H1 (cell line): Measurements from ENCODE around the gene H2BK1. TPM values are rescaled to one million over a fixed set of nuclear protein-coding genes. Genes with fewer than 3 reads are reported as not detected.

Experiments
- ATF3 ChIP-seq: IDR thresholded peaks from 2 replicates; pipeline ENCODE4 v1.6.1; 2011; ENCODE audit warnings: low read depth, mild to moderate bottlenecking, low read length; ENCODE audit not compliant: insufficient read depth
- CBX5 ChIP-seq: fragments of 300-800, 300-1000 bp; sonication (generic); IDR thresholded peaks from 2 replicates; pipeline ENCODE4 v1.7.1; 2016; ENCODE audit warnings: antibody characterized with exemption, low read length, low read depth
- CHD2 ChIP-seq: IDR thresholded peaks from 2 replicates; pipeline ENCODE4 v1.6.1; 2012; ENCODE audit warnings: low read length, improper control_type of control experiment
- CTBP2 ChIP-seq: IDR thresholded peaks from 2 replicates; pipeline ENCODE4 v1.7.0; 2011; ENCODE audit warnings: borderline replicate concordance, mild to moderate bottlenecking, moderate library complexity, mixed read lengths, low read length; ENCODE audit not compliant: insufficient read depth, insufficient read length
- FOSL1 ChIP-seq: IDR thresholded peaks from 2 replicates; pipeline ENCODE4 v1.6.1; 2011; ENCODE audit warnings: mild to moderate bottlenecking, low read depth, low read length, moderate library complexity; ENCODE audit not compliant: insufficient read depth
- GABPA ChIP-seq: IDR thresholded peaks from 2 replicates; pipeline ENCODE4 v1.6.1; 2011; ENCODE audit warnings: mild to moderate bottlenecking, low read length, moderate library complexity, borderline replicate concordance; ENCODE audit not compliant: insufficient read depth
- HDAC2 ChIP-seq, 2 experiments: fragments of 300-600 bp in 1 of 2; sonication (generic) in 1 of 2; IDR thresholded peaks; 2 replicates each; pipeline ENCODE4 v1.6.1; 2011 to 2012; ENCODE audit warnings: low read depth in 2 of 2, low read length in 2 of 2, mild to moderate bottlenecking in 2 of 2, moderate library complexity in 2 of 2, borderline replicate concordance in 1 of 2, inconsistent platforms in 1 of 2
- KDM1A ChIP-seq: fragments of 200-600, 300-600 bp; sonication (generic); IDR thresholded peaks from 2 replicates; pipeline ENCODE4 v1.7.1; 2016; ENCODE audit warnings: mild to moderate bottlenecking, low read length, borderline replicate concordance
- KDM5A ChIP-seq: fragments of 200-600 bp; IDR thresholded peaks from 2 replicates; pipeline ENCODE4 v1.7.1; 2012; ENCODE audit warnings: mild to moderate bottlenecking, low read length, inconsistent platforms, mixed read lengths
- NANOG ChIP-seq: IDR thresholded peaks from 2 replicates; pipeline ENCODE4 v1.6.1; 2011; ENCODE audit warnings: low read length, low read depth, mild to moderate bottlenecking, inconsistent platforms; ENCODE audit not compliant: insufficient read depth, poor library complexity, severe bottlenecking
- NRF1 ChIP-seq: IDR thresholded peaks from 2 replicates; pipeline ENCODE4 v1.6.1; 2011; ENCODE audit warnings: mild to moderate bottlenecking, low read depth, low read length, improper control_type of control experiment
- RNF2 ChIP-seq: fragments of 200-900, 300-1000 bp; sonication (generic); IDR thresholded peaks from 2 replicates; pipeline ENCODE4 v1.7.1; 2016; ENCODE audit warnings: borderline replicate concordance, low read depth, mild to moderate bottlenecking, antibody characterized with exemption, low read length; ENCODE audit not compliant: poor library complexity, severe bottlenecking; ENCODE audit errors: missing control alignments
- SAP30 ChIP-seq: fragments of 300-600 bp; sonication (generic); IDR thresholded peaks from 2 replicates; pipeline ENCODE4 v1.7.1; 2012; ENCODE audit warnings: low read length, moderate library complexity, mild to moderate bottlenecking, inconsistent platforms; ENCODE audit not compliant: insufficient read depth, insufficient replicate concordance
- TAF1 ChIP-seq: IDR thresholded peaks from 2 replicates; pipeline ENCODE4 v1.6.1; 2011; ENCODE audit warnings: mild to moderate bottlenecking, low read depth, low read length
- TEAD4 ChIP-seq: IDR thresholded peaks from 2 replicates; pipeline ENCODE4 v1.6.1; 2012; ENCODE audit warnings: low read depth, low read length, inconsistent platforms, mixed read lengths
- polyA plus RNA-seq, 7 experiments: library from polyadenylated mRNA; depleted of rRNA in 3 of 7; stranded (reverse) in 5 of 7; unstranded in 2 of 7; fragments of >200 nt in 5 of 7; fragments of 200-250 nt in 2 of 7; gene quantifications; 1 replicate in 5 of 7; 2 replicates in 1 of 7; 4 replicates in 1 of 7; pipeline versions ENCODE4 v1.2.1 to v1.2.3, GENCODE V29; 2011 to 2013; ENCODE audit warnings: missing spikeins in 2 of 7, mixed read lengths in 2 of 7
- total RNA-seq: library from RNA; stranded (reverse); fragmentation: NEBNext Ultra II Directional; extraction: Animal tissue kit (Norgen Biotek cat#: 25700); gene quantifications from 2 replicates; pipeline ENCODE4 v1.2.1, GENCODE V29; 2021

H2BK1 gene
- total and polyA plus RNA-seq, 2 of the 8 experiments (the other 6 are each of a cell fraction or from before 2014, with no cell fraction given): not detected

- TF ChIP-seq ATF3: no peak
- no peak for TF ChIP-seq SAP30
- no peak for TF ChIP-seq KDM1A
- peak; percentile 70 for TF ChIP-seq RNF2
- TF ChIP-seq FOSL1: no peak
- no peak for TF ChIP-seq CBX5
- peak; percentile 26; the same call in 1 of the 2 replicates for TF ChIP-seq NRF1
- TF ChIP-seq KDM5A: no peak
- TF ChIP-seq TAF1: no peak
- TF ChIP-seq CTBP2: no peak
- TF ChIP-seq HDAC2 (IDR thresholded peaks at IDR 0.05; ENCODE audit: borderline replicate concordance in 1 of 2, low read depth in 2 of 2, low read length in 2 of 2): no peak
- TF ChIP-seq NANOG: no peak
- TF ChIP-seq CHD2: no peak
- TF ChIP-seq GABPA: no peak
- TF ChIP-seq TEAD4: no peak
Observed at GRCh38 chr7:151174246-151175046, 35.8 kb downstream of the H2BK1 start (continued).
